Muscle layer of duodenum (tissue), 2 donors: ENCODE results near the gene SLC17A3.
A peak's percentile ranks its signal among the peaks of the same experiment; 100 is the strongest.

ENCODE experiments used
- H3K27ac ChIP-seq: one replicate; pipeline ENCODE4 v1.7.0; 2013; ENCODE audit warnings: mild to moderate bottlenecking, low read length
- H3K27me3 ChIP-seq: one replicate; pipeline ENCODE4 v1.7.0; 2013; ENCODE audit warnings: low read depth, mild to moderate bottlenecking, control low read depth, low read length
- H3K36me3 ChIP-seq, 2 donors: one replicate each; pipeline ENCODE4 v1.7.0; 2013; ENCODE audit warnings: low read length in 2 of 2, control low read depth in 1 of 2, mild to moderate bottlenecking in 1 of 2; ENCODE audit not compliant: insufficient read depth in 2 of 2, control insufficient read depth in 1 of 2
- H3K4me1 ChIP-seq, 2 donors: one replicate each; pipeline ENCODE4 v1.7.0; 2013; ENCODE audit warnings: low read length in 2 of 2, mild to moderate bottlenecking in 2 of 2, control low read depth in 1 of 2, moderate library complexity in 1 of 2; ENCODE audit not compliant: insufficient read depth in 2 of 2, control insufficient read depth in 1 of 2
- H3K4me3 ChIP-seq, 2 donors: one replicate each; pipeline ENCODE4 v1.7.0; 2013; ENCODE audit warnings: low read length in 2 of 2, low read depth in 1 of 2, mild to moderate bottlenecking in 1 of 2
- H3K9me3 ChIP-seq, 2 donors: one replicate each; pipeline ENCODE4 v1.7.0; 2013; ENCODE audit warnings: low read length in 2 of 2, control low read depth in 1 of 2, mild to moderate bottlenecking in 1 of 2; ENCODE audit not compliant: control insufficient read depth in 1 of 2
- donor health status: healthy.

SLC17A3 gene

GRCh38 chr6:25886066-25886465 lies 12.0 kb upstream of the SLC17A3 start:
- H3K9me3 ChIP-seq, result no peaks in the 10 kb centered on the region
- H3K36me3 ChIP-seq, result no peaks in the 10 kb centered on the region
- H3K27ac ChIP-seq, result no peak overlapping the region
- H3K4me1 ChIP-seq, result no peaks in the 10 kb centered on the region
- H3K27me3 ChIP-seq, result no peaks in the 10 kb centered on the region
- H3K4me3 ChIP-seq, result no peak overlapping the region

DNA sequence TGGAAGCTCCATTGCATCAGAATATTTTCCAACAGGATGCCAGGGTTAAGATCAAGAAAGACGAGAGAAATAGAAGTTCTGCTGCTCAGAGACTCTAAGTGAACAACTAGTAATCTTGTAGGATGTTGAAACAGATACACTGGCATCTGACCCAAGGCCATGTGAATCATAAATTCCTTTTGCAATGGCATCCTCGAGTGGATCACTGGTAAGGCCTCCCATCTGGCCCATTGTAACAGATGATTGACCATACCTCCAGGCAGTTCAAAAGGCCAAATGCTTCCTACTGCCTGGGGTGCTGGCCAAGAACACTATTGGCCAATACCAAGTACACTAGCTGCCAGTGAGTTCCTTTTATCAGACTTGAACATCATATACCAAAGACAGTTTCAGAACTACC lies 9.9 kb upstream of the SLC17A3 start:
- Histone ChIP-seq H3K27me3 (no peaks in the 10 kb centered on the region), H3K9me3 (no peaks in the 10 kb centered on the region), H3K4me1 (no peaks in the 10 kb centered on the region), H3K4me3 (no peak overlapping the region), H3K36me3 (no peaks in the 10 kb centered on the region), H3K27ac (no peak overlapping the region)

DNA sequence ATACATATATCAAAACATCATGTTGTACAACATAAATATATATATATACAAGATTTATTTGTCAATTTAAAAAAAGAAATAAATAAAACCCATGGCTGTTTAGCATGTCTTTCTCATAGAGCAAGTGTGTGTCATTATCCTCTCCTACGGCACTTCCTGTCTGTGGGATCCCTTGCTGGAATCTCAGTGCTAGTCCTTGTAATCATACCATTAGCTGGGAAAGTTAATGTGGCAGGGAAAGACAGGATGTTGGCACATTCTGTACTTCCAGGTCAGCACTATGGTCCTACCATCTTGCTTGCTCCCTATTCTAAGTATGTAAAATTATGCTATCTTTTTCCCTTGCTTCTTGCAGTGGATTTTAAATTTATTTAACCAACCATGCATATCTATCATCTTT lies 9.5 kb upstream of the SLC17A3 start:
- H3K4me3 ChIP-seq, result no peak overlapping the region
- no peaks in the 10 kb centered on the region for H3K9me3 ChIP-seq
- no peak overlapping the region for H3K27ac ChIP-seq
- no peaks in the 10 kb centered on the region for H3K36me3 ChIP-seq
- H3K27me3 ChIP-seq, result no peaks in the 10 kb centered on the region
- no peaks in the 10 kb centered on the region for H3K4me1 ChIP-seq

- Histone ChIP-seq H3K27ac (no peak overlapping the region), H3K4me3 (peak overlapping the region in 1 of 2 donors; percentile 29), H3K9me3 (no peaks in the 10 kb centered on the region), H3K27me3 (no peaks in the 10 kb centered on the region), H3K4me1 (no peaks in the 10 kb centered on the region), H3K36me3 (no peaks in the 10 kb centered on the region)
These were observed 8.0 kb upstream of the SLC17A3 start for GRCh38 chr6:25882051-25882496.

GRCh38 chr6:25880601-25881000 lies 6.6 kb upstream of the SLC17A3 start:
- Histone ChIP-seq H3K27ac (no peak overlapping the region), H3K27me3 (no peaks in the 10 kb centered on the region), H3K4me3 (no peak overlapping the region), H3K36me3 (no peaks in the 10 kb centered on the region), H3K4me1 (no peaks in the 10 kb centered on the region), H3K9me3 (no peaks in the 10 kb centered on the region)

DNA sequence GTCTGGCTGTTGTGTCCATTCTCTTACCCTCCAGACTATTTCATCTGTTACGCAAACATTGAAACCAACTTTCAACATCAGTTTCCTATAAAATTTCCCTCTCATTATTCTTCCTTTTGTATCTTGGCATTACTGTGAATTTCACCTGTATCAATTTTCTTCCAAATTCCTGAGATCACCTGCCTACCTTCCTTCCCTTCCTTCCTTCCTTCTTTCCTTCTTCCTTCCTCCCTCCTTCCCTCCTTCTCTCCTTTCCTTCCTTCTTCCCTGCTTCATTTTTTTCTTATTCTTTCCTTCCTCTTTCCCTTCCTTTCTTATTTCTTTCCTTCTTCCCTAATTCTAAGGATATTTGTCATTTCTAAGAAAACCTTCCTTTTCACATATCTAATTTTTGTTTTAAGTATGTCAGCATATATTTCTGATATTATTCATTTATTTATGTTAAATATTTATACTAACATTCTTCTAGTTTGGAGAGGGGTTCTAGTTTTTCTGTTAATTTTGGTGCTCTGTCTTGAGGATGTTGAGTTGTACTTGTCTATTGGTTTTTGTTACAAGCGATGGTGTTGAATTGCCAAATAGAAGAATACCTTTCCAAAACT lies 4.8 kb upstream of the SLC17A3 start:
- Histone ChIP-seq H3K4me3 (no peak overlapping the region), H3K9me3 (no peaks in the 10 kb centered on the region), H3K27ac (no peak overlapping the region), H3K4me1 (no peaks in the 10 kb centered on the region), H3K36me3 (no peaks in the 10 kb centered on the region), H3K27me3 (no peaks in the 10 kb centered on the region)

- no peaks in the 10 kb centered on the region for H3K9me3 ChIP-seq
- H3K27me3 ChIP-seq, result no peaks in the 10 kb centered on the region
- H3K4me1 ChIP-seq, result no peaks in the 10 kb centered on the region
- H3K36me3 ChIP-seq, result no peaks in the 10 kb centered on the region
- no peak overlapping the region for H3K27ac ChIP-seq
- H3K4me3 ChIP-seq, result no peak overlapping the region
These were observed 2.0 kb upstream of the SLC17A3 start for GRCh38 chr6:25875926-25876602.

DNA sequence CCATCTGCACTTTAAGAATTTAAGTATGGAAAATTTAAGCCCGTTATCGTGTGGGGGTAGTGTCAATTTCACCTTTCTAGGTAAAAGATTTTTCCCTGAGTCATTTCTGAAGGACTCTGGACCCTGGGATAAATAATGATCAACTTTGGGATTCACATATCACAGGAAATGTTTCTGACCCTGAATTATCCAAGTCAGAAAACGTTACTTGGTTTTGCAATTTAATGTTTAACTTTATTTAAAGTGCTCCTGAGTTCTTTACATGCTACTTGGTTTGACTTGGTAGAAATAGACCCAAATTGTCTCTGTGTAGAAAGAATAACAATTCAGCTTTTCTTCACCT lies 1.5 kb upstream of the SLC17A3 start:
- Histone ChIP-seq H3K36me3 (no peaks in the 10 kb centered on the region), H3K27me3 (no peaks in the 10 kb centered on the region), H3K9me3 (no peaks in the 10 kb centered on the region), H3K4me1 (no peaks in the 10 kb centered on the region), H3K4me3 (no peak overlapping the region), H3K27ac (no peak overlapping the region)

DNA sequence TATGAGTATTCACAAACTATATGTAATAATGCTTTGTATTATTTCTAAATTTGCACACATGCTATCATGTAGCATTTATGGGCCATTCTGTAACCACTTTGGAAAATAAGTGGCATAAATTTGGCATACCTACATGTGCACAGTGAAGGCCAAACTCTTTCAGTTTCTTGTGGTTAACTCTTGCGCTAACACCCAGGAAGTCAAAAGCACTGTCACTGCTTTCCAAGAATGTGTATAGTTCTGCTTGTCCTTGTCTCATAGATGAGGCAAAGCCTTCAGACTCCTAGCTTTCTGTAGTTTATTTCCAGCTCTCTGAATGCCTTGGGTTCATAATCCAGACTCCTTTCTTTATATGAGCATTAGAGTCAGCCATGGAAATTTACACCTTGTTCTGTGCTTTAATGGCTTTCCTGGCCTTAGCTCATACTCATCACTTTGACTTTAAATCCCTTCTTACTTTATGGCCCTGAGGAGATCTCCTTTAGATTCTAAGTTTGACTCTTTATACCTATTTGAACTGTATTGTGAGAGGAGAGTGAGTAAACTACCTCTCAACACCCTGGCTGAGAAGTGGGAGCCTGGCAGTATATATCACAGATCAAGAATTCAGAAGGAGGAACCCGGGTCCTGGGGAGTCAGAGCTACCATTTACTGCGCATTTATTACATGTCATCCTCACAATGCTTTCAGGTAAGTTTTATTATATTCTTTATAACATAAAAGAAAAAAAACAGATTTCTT lies 949 bp upstream of the SLC17A3 start:
- Histone ChIP-seq H3K36me3 (no peaks in the 10 kb centered on the region), H3K4me3 (no peak overlapping the region), H3K4me1 (no peaks in the 10 kb centered on the region), H3K27ac (no peak overlapping the region), H3K27me3 (no peaks in the 10 kb centered on the region), H3K9me3 (no peaks in the 10 kb centered on the region)

DNA sequence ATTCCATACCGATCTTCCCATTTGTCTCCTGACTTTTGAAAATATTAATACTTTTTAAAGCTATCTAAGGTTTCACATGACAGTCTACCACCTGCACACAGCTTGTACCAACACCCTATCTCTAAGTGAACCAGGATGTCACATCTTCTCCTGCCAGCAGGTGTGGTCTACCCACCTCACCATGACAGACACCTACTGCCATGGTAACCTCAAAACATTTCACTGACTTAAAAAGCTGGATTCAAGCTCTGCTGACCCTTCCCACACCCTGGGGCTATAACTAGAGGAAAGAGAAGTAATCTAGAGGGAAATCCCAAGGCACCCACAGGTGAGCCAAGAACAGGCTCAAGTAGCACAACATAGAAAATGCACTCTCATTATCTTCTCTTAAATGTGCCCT lies 1.2 kb downstream of the SLC17A3 start:
- H3K9me3 ChIP-seq, result no peaks in the 10 kb centered on the region
- no peak overlapping the region for H3K4me3 ChIP-seq
- H3K27me3 ChIP-seq, result no peaks in the 10 kb centered on the region
- H3K27ac ChIP-seq, result no peak overlapping the region
- H3K36me3 ChIP-seq, result no peaks in the 10 kb centered on the region
- no peaks in the 10 kb centered on the region for H3K4me1 ChIP-seq

- no peak overlapping the region for H3K27ac ChIP-seq
- H3K4me3 ChIP-seq, result no peak overlapping the region
- H3K36me3 ChIP-seq, result no peaks in the 10 kb centered on the region
- H3K9me3 ChIP-seq, result no peaks in the 10 kb centered on the region
- H3K27me3 ChIP-seq, result no peaks in the 10 kb centered on the region
- no peaks in the 10 kb centered on the region for H3K4me1 ChIP-seq
These were observed 4.2 kb downstream of the SLC17A3 start for GRCh38 chr6:25869840-25870239.
